ENCODE data around the gene CD24.
A peak's percentile ranks its signal among the peaks of the same experiment; 100 is the strongest.

CD24 gene

DNA sequence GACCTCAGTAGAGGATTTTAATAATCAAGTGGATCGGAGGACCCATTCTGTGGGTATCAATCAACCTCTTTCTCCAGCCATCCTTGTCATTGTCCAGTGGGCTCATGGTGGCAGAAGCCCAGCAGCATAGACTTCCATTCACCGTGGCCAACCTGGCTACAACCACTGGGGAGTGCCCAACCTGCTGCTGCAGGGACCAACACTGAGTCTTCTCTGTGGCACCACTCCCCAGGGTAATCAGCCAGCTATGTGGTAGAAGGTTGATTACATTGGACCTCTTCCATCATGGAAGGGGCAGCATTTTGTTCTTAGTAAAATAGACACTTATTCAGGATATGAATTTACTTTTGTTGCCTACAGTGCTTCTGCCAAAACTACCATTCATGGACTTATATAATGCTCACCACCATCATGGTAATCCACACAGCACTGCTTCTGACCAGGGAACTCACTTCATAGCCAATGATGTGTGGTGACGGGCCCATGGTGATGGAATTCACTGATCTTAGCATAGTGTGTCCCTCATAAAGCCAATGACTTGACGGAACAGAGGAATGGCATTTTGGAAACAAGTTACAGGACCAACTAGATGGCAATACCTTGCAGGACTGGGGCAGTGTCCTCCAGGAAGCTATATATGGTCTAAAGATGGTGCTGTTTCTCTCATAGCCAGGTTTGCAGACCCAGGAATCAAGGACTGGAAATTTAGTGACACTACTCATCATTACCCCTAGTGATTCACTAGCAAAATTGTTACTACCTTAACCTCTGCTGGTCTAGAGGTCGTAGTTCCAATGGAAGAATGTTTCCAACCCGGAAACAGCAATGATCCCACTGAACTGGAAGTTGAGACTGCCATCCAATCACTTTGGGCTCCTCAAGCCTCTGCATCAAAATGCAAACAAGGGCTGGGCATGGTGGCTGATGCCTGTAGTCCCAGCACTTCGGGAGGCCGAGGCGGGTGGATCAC lies 7.6 kb downstream of the CD24 start:
- DNase-seq = no peak

DNA sequence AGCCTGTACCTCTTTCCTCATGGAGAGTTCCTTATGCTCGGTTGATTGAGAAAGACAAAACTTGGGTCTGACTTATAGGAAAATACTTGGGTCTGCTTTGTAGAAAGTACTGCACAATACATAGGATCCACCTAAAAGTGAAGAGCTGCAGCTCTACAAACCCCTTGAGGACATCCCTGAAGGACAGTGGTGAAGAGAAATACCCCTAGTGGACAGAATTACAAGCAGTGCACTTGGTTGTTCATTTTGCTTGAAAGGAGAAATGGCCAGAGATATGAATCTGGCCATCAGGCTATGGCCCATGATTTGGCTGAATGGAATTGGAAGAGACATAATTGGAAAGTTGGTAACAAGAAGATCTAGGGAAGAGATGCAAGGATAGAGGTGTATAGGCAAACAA lies 8.3 kb downstream of the CD24 start:
- DNase-seq = no peak

DNA sequence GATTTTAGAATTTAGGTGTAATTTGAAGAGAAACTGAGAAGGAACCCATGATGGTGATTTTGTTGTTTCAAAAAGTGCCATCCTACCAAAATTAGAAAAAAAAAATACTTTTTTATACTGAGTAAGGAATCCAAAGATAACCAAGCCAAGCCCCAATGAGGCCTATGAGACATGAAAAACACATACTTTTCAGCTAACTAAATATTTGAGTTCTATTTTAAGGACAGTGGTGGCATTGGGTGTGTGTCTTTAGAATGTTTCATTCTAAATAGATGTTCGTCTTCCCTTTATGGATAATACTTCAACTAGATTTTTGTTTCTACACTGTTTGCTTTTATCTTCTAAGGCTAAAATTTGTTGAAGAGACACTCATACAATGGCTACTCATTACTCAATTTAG lies 9.6 kb downstream of the CD24 start:
- DNase-seq = no peak

DNA sequence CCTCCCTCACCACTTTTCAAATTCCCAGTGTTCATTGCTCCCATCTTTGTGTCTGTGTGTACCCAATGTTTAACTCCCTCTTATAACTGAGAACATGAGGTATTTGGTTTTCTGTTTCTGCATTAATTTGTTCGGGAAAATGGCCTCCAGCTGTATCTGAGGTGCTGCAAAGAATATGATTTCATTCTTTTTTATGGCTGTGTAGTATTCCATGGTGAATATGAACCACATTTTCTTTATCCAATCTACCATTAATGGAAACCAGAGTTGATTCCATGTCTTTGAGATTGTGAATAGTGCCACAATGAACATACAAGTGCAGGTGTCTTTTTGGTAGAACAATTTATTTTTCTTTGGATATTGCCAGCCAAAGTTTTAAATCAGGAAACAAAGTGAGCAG lies 10.4 kb downstream of the CD24 start:
- no peak for DNase-seq

DNA sequence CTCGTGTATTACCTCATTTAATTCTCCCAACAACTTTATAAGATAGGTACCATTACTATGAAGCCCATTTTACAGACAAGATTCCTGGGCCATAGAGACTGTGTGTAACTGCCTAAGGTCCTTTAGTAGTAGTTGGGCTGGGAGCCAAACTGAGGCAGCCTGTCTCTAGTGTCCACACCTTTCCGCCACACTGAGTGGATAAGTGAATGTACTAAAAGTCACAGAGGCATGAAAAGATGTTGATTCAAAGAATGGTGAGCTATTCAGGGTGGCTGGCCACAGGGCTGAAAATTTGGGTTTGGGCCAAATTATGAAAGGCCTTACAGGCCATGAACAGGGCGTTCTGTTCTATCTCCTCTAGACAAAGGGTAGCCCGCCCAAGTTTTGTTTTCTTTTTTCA lies 11.0 kb downstream of the CD24 start:
- no peak for DNase-seq

DNA sequence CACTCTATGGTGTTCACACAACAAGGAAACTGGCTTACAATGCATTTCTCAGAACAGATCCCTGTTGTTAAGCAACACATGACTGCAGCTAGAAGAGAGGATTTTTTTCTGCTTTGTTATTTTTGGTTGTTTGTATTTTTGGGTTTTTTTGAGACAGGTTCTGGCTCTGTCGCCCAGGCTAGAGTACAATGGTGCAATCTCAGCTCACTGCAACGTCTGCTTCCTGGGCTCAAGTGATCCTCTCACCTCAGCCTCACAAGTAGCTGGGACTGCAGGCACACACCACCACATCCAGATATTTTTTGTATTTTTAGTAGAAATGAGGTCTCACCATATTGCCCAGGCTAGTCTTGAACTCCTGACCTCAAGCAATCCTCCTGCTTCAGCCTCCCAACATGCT lies 12.7 kb downstream of the CD24 start:
- DNase-seq = no peak

DNA sequence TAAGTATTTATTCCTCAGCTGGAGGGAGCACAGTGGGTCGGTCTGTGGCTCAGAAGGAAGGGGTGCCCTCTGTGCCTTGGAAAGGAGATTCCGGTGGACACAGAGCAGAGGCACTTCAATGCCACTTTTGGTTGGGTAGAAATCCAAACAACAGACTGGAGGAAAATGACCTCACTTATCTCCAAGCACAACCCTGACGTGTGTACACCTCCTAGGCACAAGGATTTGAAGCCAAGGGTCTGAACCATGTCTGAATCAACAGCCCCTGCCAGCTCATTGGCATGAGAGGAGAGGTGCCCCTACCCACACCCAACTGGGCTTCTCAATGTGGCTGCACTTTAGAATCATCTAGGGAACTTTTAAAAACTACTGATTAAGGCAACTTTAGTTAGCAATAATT lies 13.4 kb downstream of the CD24 start:
- DNase-seq = no peak

DNA sequence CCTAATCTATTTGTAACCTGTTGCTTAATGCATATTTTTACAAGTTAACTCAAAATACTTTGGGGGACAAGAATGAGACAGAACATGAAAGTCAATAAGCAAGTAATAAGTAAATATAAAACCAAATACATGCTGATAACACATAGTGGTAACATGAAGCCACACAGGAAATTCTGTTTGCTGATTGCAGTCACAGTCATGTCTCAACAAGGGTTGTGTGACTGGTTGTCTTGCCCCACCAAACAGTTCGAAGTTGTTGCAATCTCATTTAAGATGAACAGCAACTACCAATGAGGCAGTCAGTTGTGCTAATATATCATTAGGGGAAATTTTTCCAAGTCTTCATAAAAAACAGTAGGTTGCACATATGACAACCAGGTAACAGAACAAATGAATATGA lies 14.5 kb downstream of the CD24 start:
- DNase-seq = no peak

DNA sequence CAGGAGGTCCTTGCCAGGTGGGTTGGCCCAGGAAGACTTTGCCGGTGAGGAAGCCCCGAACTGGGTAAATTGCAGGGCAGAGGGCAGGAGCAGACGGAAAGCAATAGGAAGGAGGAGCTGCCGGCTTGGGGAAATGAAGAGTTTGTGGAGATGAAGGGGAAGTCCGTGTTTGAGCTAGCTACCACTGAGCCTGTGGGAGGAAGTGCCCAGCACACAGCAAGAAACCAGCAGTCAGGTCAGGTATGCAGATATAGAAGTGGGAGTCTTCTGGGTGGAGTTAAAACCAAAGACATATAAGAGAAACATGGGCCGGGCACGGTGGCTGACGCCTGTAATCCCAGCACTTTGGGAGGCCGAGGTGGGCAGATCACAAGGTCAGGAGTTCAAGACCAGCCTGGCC lies 34.7 kb downstream of the CD24 start:
- DNase-seq = no peak

DNA sequence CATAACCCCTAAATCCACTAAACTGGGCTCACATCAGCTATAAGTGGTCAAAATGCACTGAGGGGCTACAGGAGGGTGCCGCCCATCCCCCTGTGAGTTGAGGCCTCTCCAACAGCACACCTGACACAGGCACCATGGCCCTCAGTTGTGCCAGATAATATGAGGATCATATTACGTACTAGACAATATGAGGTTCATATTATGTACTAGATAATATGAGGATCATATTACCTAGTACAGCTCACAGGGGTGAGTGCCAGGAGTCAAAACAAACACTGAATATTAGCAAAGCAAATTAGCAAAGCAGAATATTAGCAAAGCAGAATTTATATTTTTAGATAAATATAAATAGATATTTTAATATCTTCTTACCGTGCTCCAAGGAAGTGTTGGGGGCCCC lies 35.3 kb downstream of the CD24 start:
- no peak for DNase-seq

DNA sequence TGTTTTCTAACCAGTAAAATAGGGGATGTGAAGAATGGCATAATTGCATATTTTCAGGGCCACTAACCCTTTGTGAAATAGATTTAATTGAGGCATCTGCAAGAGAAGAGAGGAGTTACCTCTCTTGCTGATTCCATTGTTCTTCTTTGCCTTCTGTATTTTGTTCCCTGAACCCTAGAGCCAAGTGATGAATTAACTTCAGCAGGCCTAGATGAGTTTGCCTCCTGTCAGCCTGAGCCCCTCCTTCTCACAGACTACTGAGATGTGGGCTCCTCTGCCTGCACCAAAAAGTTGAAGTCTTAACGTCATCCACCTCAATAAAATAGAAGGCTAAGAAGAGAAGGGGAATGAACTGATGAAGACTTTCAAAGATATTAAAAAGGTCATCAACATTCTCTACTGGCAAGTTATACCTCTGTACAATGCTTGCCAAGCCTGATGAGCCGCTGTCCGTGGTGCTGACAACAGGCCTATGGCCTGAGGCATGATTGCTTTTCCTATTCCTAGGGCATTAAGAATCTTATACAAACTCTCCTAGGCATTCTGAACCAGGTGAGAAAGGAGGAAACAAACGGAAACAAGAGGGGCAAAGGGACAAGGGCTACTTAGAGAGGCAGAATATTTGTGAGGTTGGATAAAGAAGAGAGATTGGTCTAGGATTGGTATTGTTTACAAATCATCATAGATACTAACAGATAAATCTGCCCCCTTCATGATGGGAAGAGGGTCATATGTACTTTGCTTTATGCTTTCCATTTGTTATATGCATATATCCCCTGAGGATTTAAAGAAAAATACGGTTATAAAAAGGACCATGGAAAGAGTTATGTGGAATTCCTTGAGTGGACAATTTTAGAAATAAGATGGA lies 46.8 kb downstream of the CD24 start:
- peak; percentile 44 for DNase-seq

DNA sequence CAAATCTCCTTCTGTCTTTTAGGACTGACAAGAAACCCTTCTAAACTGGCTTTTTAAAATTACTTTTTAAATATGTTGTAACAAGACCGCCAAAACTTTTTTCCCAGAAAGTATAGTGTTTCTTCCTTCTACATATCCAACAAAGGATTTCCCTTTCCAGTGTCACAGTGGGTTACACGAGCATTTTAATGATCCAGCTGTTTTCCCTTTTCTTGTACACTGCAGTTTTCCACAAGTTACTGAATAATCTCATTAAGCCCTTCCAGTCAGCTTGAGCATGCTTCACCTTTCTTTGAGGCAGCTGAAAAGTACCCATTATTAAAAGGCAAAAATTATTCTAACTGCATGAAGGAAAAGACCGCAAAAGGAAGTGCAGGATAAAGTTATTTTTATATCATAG lies 48.6 kb downstream of the CD24 start:
- no peak for DNase-seq

DNA sequence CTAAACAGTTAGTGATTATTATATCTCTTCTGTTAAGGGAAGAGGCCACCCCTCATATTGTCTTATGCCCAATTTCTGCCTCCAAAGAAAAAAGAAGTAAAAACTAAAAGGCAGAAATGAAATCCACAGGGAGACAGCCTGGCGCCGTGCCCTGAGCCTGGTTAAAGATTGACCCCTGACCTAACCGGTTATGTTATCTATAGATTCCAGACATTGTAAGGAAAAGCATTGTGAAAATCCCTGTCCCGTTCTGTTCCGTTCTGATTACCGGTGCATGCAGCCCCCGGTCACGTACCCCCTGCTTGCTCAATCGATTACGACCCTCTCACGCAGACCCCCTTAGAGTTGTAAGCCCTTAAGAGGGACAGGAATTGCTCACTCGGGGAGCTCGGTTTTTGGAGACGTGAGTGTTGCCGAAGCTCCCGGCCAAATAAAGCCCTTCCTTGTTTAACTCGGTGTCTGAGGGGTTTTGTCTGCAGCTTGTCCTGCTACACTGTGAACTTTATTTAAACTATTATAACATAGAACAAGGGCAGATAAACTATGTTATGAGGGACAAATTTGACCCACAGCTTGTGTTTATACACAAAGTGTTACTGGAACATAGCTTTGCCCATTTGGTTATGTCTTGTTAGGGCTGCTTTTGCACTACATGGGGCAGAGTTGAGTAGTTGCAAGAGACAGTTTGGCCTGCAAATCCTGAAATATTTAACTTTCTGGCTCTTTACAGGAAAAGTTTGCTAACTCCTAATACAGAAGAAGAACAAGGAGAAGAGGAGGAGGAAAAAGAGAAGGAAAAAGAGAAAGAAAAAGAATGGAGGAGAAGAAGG lies 49.6 kb downstream of the CD24 start:
- DNase-seq = no peak

DNA sequence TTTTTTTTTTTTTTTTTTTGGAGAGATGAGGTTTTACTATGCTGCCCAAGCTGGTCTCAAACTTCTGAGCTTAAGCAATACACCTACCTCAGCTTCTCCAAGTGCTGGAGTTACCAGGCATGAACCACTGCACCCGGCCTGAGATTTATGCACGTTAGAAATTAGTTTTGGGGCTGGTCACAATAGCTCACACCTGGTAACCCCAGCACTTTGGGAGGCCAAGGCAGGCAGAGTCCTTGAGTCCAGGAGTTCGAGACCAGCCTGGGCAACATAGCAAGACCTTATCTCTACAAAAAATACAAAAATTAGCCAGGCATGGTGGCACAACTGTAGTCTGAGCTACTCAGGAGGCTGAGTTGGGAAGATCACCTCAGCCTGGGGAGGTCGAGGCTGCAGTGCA lies 51.9 kb downstream of the CD24 start:
- DNase-seq = no peak

Measured in activated CD4-positive, alpha-beta T cell treated with anti-CD3 and anti-CD28 coated beads for 48 hours (primary cell).